Urothelium cell line (cell line): ENCODE data around the gene COMT.
A peak's percentile ranks its signal among the peaks of the same experiment; 100 is the strongest.
"Not testable (repeated sequence)": the region's sequence is repeated elsewhere in the genome, so short reads cannot be mapped to it uniquely, and the experiment has no call there.

Experiments
- DNase-seq: peaks from one replicate; pipeline ENCODE4 v3.0.0; 2011; ENCODE audit warnings: low spot score, mixed read lengths
- FAIRE-seq: peaks from 2 replicates; lab custom pipeline; 2011; peaks lifted over from hg19 to GRCh38; lab: Jason Lieb, UNC

COMT gene

DNA sequence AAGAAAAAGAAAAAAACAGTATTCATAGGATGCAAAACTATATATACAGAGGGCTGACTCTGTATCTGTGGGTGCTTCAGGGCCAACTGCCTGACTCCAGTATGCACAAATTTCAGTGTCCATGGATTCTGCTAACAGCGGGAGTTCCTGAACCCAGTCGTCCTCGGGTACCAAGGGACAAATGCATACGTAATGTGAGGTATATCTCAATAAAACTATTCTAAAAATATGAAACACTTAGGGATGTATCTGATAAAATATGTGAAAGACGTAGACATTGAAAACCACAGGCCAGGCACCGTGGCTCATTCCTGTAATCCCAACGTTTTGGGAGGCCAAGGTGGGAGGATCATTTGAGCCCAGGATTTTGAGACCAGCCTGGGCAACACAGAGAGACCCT lies 13.9 kb upstream of the COMT start:
- no peak for FAIRE-seq
- no peak for DNase-seq

DNA sequence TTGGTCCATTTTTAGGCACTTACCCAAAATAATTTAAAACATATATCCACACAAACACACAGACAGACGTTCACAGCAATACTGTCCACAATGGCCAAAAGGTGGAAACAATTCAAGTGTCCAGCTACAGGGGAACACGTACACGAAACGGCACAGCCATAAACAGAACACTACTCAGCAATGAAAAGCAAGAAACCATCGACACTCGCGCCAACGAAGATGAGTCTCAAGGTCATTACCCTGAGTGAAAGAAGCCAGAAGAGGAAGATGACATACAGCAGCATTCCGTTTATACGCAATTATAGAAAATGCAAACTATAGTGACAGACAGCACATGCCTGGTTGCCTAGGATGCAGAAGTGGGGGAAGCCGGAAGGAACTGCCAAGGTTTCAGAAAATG lies 13.4 kb upstream of the COMT start:
- no peak for DNase-seq
- no peak for FAIRE-seq

GRCh38 chr22:19929586-19930550 lies 11.7 kb upstream of the COMT start:
- FAIRE-seq (peak; percentile 82), DNase-seq (no peak)

- FAIRE-seq (no peak), DNase-seq (no peak)
These were observed 10.8 kb upstream of the COMT start for GRCh38 chr22:19930551-19931486.

GRCh38 chr22:19931514-19931913 lies 10.1 kb upstream of the COMT start:
- DNase-seq (no peak), FAIRE-seq (no peak)

DNA sequence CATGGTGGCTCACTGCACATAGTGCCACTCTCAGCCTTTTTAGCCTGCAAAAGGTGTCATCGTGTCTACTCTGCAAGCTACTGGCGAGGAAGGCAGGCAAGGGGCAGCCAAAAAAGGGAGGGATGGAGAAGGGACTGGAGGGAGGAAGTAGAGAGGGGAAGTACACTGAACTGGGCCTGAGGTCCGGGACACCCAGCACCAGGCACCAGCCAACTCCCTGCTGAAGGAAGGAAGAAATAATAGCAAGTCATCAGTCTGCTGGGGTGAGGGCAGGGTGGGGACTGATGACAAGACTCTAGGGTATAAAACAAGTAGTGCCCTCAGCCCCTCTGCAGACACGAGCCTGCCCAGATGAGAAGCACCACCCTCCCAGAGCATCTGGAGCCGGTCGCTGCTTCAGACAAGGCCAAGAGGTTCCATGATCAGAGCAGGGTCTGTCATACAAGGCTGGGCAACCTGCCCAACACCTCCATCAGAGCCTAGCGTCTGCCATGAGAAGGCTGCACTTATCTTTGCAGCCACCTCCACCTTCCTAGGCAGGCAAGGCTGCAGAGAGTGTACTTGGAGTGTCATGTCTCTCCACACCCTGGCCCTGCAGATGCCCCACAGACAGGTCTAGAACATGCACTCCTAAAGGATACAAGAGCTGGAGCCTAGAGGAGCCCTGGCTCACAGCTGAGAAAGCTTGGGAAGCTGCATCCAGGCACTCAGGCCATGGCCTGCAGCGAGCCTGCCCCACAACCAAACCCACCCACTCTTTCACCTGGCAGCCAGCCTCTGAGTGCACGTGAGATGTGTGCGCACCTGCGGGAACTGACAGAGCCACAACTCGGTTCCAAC lies 9.0 kb upstream of the COMT start:
- no peak for DNase-seq
- FAIRE-seq = no peak

DNA sequence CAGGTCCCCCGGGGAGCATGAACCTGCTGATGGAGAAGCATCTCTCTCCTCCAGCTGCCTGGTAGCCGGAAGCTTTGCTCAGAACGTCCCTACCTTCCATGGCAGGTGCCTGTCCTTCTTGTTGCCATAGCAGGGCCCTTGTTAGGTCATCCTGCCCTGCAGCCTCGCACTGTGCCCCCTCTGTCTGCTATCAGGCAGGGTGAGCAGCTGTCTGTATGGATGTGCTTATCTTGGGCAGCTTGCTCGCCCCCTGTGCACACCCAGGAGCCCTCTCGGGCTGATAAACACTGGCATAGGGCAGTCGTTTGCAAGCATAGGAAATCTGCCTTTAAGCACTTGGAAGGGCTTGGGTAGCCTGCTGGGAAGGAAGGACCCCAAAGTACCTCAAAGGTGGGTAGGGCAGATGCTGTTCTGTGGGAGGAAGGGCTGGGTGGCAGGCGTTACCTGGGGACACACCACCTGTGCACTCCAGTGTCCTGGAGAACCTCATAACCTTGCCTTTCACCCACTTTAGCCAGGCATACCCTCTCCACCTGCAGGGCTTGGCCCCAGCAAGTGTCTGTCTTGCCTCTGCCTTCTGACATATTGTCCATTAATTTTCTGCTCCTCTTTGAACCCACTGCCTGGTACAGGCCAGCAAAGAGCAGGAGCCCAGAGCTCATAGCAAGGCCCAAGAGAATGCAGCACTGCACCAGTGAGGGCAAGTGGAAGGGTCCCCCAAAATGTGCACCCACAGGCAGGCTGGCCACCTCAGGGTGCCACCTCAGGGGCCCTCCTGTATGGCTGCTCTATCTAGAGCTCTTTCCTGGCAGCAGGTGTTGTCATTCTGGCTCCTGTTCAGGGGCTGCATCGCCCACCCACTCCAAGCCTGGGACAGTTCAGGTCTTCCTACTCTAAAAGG lies 8.0 kb upstream of the COMT start:
- FAIRE-seq (no peak), DNase-seq (no peak)

- DNase-seq, FAIRE-seq: not testable (repeated sequence)
These were observed 6.4 kb upstream of the COMT start for GRCh38 chr22:19935123-19935718.

GRCh38 chr22:19936513-19936912 lies 5.1 kb upstream of the COMT start:
- no peak for DNase-seq
- no peak for FAIRE-seq

- DNase-seq (no peak), FAIRE-seq (no peak)
These were observed 3.7 kb upstream of the COMT start for GRCh38 chr22:19937616-19938473.

DNA sequence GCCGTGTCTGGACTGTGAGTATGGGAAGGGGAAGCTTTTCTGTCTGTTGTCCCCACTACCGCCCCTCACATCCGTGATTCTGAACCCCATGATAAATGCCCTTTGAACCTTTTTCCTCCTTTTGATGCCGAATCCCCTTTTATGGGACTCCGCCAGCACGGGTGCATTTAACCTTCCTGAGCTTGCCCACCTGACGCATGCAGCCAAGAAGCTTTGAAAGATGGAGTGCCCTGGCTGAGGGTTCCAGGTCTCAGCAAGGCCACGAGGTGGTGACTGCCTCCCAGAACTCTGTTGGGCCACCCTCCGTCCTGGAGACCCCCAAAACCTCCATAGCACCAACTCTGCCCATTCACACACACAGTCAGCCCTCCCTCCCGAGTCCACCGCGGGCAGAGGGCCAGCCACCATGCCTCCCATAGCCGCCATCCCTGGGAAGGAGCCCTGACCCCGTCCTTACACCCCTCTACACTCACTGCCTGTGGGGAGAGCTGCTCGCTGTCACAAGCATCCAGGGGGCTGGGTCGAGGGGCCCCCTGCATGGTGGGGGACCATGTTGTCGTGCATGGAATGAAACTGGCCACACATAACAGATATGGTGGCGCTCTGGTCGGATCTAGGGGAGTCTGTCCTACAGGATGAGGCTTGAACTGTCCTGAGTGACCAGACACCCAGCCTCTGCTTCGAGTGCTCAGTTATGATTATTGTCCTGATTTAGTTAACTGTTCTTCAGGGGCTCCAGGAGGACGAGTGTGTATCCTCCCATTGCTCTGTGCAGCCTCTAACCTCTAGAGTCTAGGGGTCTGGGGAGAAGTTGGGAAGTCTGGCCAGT lies 822 bp upstream of the COMT start:
- FAIRE-seq (no peak), DNase-seq (peak; percentile 24)

DNA sequence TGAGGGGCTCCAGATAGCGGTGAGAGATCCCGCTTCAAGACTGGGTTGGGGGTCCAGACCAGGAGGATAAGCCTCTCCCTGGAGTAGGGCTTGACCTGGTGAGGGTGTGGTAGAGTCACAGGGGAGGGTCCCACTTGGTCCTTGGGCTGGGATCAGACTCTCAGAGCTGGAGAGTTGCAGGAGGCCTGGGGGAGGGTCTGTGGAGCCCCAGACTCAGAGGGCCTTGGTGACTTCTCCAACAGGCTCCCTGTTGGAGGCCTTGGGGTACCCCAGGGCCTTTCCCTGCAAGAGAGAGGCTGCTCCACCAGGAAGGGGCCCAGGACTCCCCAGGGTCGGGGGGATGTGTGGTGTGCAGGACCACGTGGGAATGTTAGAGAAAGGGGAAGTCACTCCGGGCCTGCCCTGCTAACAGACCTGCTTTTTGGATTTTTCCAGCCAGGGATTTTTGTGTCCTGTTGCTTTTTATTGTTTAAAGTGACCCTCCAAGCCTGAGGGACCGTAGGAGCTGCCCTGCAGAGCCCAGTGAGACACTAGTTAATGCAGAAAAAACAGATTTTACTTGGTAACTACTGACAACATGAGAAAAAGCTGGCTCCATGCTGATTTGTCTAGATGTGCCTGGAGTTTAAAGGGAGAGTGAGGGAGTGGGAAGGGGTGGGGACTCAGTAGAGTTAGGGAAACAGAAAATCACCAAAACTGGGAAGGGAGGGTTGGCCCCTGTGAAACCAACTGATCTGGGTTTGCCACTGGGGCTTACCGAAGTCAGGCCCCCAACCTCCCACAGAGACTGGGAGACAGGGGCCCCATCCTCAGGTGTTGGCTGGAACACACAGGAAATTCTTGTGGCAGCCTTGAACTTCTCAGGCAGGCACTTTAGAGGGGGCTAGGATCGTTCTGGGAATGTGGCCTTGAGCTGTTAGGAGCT lies 847 bp downstream of the COMT start:
- FAIRE-seq = no peak
- peak; percentile 49 for DNase-seq

DNA sequence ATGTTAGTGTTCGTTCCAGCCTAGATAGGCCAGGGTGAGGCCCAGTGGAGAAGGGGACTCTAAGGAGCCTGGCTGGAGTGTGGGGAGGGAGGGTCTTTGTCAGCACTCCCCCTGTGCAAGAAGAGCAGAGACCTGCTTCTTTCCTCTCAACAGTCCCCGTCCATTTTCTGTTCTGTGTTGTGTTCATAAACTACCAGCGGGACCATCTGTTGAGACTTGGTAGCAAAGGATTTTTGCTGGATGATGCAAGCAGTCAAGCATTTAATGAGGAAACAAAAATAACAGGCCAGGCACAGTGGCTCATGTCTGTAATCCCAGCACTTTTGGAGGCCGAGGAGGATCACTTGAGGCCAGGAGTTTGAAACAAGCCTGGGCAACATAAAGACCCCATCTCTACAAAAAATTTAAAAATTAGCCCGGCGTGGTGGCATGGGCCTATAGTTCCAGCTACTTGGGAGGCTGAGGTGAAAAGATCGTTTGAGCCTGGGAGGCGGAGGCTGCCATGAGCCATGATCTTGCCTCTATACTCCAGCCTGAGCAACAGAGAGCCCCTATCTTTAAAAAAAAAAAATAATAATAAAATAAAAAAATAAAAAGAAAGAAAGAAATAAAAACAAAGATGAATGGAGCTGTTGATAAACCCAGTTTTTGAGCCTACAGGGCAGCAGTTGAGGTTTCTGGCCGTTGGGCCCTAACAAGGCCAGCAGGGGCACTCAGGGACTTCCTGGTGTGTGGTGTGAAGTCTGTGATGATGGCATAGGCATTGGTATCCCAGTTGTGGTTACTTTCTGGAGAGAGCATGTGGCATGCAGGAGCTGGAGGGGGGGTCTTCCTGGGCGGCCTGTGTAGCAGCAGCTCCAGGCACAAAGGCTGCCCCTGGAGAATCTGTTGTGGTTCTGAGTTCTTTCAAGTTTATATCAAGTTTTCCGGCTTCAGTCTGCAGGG lies 1.8 kb downstream of the COMT start:
- FAIRE-seq = no peak
- peak; percentile 75 for DNase-seq

DNA sequence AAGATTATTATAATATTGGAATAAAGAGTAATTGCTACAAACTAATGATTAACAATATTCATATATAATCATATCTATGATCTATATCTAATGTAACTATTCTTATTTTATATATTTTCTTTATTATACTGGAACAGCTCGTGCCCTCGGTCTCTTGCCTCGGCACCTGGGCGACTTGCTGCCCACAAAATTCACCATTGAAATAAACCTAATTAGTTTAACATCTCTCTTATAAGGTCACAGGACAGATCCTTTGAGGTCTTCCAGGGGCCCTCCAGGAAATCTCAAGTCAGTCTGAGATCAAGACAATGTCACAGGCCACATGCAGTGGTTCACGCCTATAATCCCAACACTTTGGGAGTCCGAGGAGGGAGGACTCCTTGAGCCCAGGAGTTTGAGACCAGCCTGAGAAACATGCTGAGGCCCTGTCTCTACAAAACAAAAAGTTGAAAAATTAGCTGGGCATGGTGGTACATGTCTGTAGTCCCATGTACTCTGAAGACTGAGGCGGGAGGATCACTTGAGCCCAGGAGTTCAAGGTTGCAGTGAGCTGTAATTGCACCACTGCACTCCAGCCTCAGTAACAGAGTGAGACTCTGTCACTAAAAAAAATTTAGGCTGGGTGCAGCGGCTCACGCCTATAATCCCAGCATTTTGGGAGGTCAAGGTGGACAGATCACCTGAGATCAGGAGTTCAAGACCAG lies 6.6 kb downstream of the COMT start:
- FAIRE-seq (no peak), DNase-seq (no peak)

DNA sequence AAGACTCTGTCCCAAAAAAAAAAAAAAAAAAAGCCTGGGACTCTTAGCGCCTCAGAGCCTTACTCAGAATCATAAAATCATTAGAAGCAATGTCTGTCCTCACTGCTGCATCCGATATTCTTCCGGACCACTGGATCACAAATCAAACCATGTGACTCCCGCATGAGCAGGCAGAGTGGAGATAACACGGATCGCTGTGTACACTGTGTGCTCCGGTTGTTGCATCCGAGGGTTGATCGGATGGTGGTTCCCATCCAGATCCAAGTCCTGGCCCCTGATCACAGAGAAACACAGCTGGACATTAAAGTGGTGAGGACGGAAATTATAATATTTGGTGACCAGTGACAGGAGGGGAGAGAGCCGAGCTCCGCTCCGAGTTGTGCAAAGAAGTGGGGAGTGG lies 9.8 kb downstream of the COMT start:
- DNase-seq (no peak), FAIRE-seq (no peak)
